Body of pancreas (tissue), 4 donors: ENCODE data around the gene EYS. TPM values are rescaled to one million over a fixed set of nuclear protein-coding genes. Genes with fewer than 3 reads are reported as not detected.
"Not testable (repeated sequence)": the region's sequence is repeated elsewhere in the genome, so short reads cannot be mapped to it uniquely, and the experiment has no call there.

Source experiments
- ATAC-seq: fragments of 150-250 bp; one replicate; pipeline ENCODE4 v1.9.1; 2016
- DNase-seq, 4 donors: peaks; one replicate each; pipeline ENCODE4 v3.0.0-alpha.2; 2019
- H3K27ac ChIP-seq, 4 donors: fragments of 200-600 bp; sonication (generic); 1 replicate in 3 of 4; 2 replicates in 1 of 4; pipeline versions ENCODE4 v1.5.1 to v1.6.1; 2016 to 2019; ENCODE audit warnings: mild to moderate bottlenecking in 1 of 4, mixed read lengths in 1 of 4, moderate library complexity in 1 of 4
- H3K27me3 ChIP-seq, 2 donors: fragments of 200-600 bp; sonication (generic); one replicate each; pipeline ENCODE4 v1.6.0; 2016; ENCODE audit warnings: mild to moderate bottlenecking in 1 of 2
- H3K36me3 ChIP-seq, 2 donors: fragments of 200-600 bp; sonication (generic); replicated peaks in 1 of 2; 2 replicates each; pipeline ENCODE4 v1.5.1; 2016; ENCODE audit warnings: low read depth in 2 of 2; ENCODE audit not compliant: insufficient read depth in 1 of 2
- H3K4me1 ChIP-seq: fragments of 200-600 bp; sonication (generic); one replicate; pipeline ENCODE4 v1.6.0; 2016
- H3K4me3 ChIP-seq, 2 donors: fragments of 200-600 bp; sonication (generic); 1 replicate in 1 of 2; 2 replicates in 1 of 2; pipeline ENCODE4 v1.5.1; 2016 to 2019
- H3K9me3 ChIP-seq, 3 donors: fragments of 200-600 bp; sonication (generic); 1 replicate in 2 of 3; 2 replicates in 1 of 3; pipeline ENCODE4 v1.5.1; 2016
- POLR2A ChIP-seq, 3 donors: fragments of 450-650 bp; IDR thresholded peaks; one replicate each; pipeline ENCODE4 v1.6.1; 2016; ENCODE audit warnings: antibody characterized with exemption in 3 of 3, mild to moderate bottlenecking in 2 of 3
- WGBS, 2 donors: methylation state at CpG; one replicate each; pipeline ENCODE4 v1.1.5; 2017; 5-methylcytosine and 5-hydroxymethylcytosine counted together
- intact Hi-C: fragments of 100-400 bp; cut with DNase I; formaldehyde crosslinking; loops from one replicate; pipeline ENCODE4 v1.15.1; 2023
- total RNA-seq, 2 donors: library from RNA; depleted of rRNA; stranded (reverse); fragments of >200 nt; gene quantifications; one replicate each; pipeline ENCODE4 v1.1.0, GENCODE V29; 2016
- TF ChIP-seq, protein P1 (sequence below), 7 experiments: fragments of 450-650 bp in 4 of 7; fragments of 200-600 bp in 3 of 7; sonication (generic) in 3 of 7; IDR thresholded peaks; one replicate each; pipeline ENCODE4 v1.5.1; 2016 to 2019; ENCODE audit warnings: antibody characterized with exemption in 7 of 7

Gene EYS
- total RNA-seq, 2 donors from 2014 or later, result 0.26 TPM; not detected in 1

DNA sequence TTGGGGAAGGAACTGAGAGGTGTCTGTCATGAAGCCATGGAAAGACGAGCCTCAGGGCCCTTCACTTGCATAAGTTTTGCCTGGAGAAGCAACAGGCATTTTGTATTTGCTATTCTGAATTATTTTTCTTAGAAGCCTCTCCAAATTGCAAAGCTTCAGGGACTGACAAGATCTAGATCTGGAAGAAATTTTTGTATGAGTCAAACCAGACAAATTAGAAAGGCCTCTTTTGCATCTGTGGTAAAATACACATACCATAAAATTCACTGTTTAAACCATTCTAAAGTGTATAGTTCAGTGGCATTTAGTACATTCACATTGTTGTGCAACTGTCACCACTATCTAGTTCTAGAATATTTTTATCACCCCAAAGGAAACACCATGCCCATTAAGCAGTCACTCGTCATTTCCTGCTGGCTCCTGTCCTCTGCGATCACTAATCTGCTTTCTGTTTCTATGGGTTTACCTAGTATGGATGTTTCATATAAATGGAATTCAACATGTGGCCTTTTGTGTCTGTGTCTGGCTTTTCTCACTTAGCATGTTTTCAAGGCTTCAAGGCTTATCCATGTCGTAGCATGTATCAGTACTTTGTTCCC is 1802.3 kb downstream of the EYS start:
- Histone ChIP-seq H3K36me3 (no peaks in the 10 kb centered on the region), H3K9me3 (no peaks in the 10 kb centered on the region), H3K27ac (no peak overlapping the region), H3K4me3 (no peak overlapping the region), H3K4me1 (no peaks in the 10 kb centered on the region), H3K27me3 (no peaks in the 10 kb centered on the region)
- ATAC-seq (no peak), DNase-seq (no peak)
- TF ChIP-seq, protein P1, sequence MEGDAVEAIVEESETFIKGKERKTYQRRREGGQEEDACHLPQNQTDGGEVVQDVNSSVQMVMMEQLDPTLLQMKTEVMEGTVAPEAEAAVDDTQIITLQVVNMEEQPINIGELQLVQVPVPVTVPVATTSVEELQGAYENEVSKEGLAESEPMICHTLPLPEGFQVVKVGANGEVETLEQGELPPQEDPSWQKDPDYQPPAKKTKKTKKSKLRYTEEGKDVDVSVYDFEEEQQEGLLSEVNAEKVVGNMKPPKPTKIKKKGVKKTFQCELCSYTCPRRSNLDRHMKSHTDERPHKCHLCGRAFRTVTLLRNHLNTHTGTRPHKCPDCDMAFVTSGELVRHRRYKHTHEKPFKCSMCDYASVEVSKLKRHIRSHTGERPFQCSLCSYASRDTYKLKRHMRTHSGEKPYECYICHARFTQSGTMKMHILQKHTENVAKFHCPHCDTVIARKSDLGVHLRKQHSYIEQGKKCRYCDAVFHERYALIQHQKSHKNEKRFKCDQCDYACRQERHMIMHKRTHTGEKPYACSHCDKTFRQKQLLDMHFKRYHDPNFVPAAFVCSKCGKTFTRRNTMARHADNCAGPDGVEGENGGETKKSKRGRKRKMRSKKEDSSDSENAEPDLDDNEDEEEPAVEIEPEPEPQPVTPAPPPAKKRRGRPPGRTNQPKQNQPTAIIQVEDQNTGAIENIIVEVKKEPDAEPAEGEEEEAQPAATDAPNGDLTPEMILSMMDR (IDR thresholded peaks at IDR 0.05), result no peak
- no peak for TF ChIP-seq POLR2A (IDR thresholded peaks at IDR 0.05)
- 48 to 63% methylated on average over 4 of the region's 4 CpGs for WGBS, 2 donors
- intact Hi-C loops, result no loop called here

DNA sequence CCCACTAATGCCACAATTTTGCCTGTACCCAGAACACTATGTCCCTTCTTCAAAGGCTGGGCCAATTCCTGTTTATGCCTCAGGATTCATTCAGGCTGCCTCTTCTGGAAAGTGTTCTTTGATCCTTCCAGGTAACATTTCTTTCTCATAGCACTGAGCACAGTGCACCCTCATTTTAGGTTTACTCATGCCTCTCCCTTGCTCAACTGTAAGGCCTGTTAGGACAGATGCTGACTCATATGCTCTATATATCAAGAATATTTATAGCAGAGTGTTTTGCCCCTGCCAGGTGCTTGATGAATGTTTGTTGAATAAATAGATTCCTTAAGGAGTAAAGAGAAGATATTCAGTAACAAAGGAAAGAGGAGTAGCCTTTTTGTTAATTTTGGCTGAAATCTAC is 1807.5 kb downstream of the EYS start:
- Histone ChIP-seq H3K27me3 (no peaks in the 10 kb centered on the region), H3K4me3 (no peak overlapping the region), H3K36me3 (no peaks in the 10 kb centered on the region), H3K4me1 (no peaks in the 10 kb centered on the region), H3K9me3 (no peaks in the 10 kb centered on the region), H3K27ac (no peak overlapping the region)
- no peak for TF ChIP-seq POLR2A (IDR thresholded peaks at IDR 0.05)
- TF ChIP-seq, protein P1 (IDR thresholded peaks at IDR 0.05), result no peak
- ATAC-seq (no peak), DNase-seq (no peak)
- intact Hi-C loops, result no loop called here

DNA sequence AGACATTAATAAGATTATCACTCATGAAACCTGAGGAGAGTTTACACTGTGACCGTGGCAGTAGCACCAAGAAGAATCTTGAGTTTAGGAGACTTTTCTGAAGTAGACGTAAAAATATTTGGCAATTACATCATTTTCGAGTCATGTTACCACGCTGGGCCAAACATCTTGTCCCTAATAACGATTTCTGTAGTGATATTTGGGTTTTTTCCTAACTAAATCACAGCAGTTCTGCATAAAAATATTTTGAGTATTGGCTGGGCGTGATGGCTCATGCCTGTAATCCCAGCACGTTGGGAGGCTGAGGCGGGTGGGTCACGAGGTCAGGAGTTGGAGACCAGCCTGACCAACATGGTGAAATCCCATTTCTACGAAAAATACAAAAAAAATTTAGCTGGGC is 1809.1 kb downstream of the EYS start:
- DNase-seq (no peak), ATAC-seq (no peak)
- no peak overlapping the region for H3K4me3 ChIP-seq
- 72 to 75% methylated on average over 10 of the region's 10 CpGs for WGBS, 2 donors
- H3K4me1 ChIP-seq, result no peaks in the 10 kb centered on the region
- no peak for TF ChIP-seq POLR2A (IDR thresholded peaks at IDR 0.05)
- TF ChIP-seq, protein P1 (IDR thresholded peaks at IDR 0.05), result no peak
- no peaks in the 10 kb centered on the region for H3K27me3 ChIP-seq
- H3K27ac ChIP-seq, result no peak overlapping the region
- H3K9me3 ChIP-seq, result no peaks in the 10 kb centered on the region
- intact Hi-C loops, result no loop called here
- no peaks in the 10 kb centered on the region for H3K36me3 ChIP-seq

DNA sequence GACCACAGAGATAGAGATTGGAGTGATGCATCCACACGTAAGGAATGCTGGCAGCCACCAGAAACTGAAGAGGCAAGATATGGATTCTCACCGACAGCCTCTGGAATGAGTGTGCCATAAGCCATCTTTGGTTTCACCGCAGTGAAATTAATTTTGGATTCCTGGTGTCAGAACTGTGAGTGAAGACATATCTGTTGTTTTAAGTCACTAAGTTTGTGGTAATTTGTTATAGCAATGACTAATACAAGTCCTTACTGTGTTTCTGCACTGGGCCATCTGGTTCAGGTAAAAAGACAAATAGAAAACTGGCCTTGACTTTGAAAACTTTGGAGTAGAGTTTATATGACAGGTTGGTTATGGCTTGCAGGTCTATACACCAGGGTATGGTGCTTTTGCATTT is 1809.6 kb downstream of the EYS start:
- WGBS, 2 donors, result 72 to 85% methylated on average over 3 of the region's 3 CpGs
- no peak overlapping the region for H3K4me3 ChIP-seq
- H3K9me3 ChIP-seq, result no peaks in the 10 kb centered on the region
- TF ChIP-seq POLR2A (IDR thresholded peaks at IDR 0.05), result no peak
- TF ChIP-seq, protein P1 (IDR thresholded peaks at IDR 0.05), result no peak
- intact Hi-C loops, result no loop called here
- H3K4me1 ChIP-seq, result no peaks in the 10 kb centered on the region
- no peaks in the 10 kb centered on the region for H3K27me3 ChIP-seq
- H3K36me3 ChIP-seq, result no peaks in the 10 kb centered on the region
- no peak for ATAC-seq
- no peak for DNase-seq
- no peak overlapping the region for H3K27ac ChIP-seq

DNA sequence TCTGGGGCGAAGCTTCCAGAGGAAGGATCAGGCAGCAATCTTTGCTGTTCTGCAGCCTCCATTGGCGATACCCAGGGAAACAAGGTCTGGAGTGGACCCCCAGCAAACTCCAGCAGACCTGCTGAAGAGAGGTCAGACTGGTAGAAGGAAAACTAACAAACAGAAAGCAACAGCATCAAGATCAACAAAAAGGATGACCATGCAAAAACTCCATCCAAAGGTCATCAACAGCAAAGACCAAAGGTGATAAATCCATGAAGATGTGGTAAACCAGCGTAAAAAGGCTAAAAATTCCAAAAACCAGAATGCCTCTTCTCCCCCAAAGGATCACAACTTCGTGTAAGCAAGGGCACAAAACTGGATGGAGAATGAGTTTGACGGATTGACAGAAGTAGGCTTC is 1818.6 kb downstream of the EYS start:
- no peak for DNase-seq
- Histone ChIP-seq H3K36me3 (no peaks in the 10 kb centered on the region), H3K27ac (no peak overlapping the region), H3K4me1 (no peaks in the 10 kb centered on the region), H3K9me3 (no peaks in the 10 kb centered on the region), H3K27me3 (no peaks in the 10 kb centered on the region), H3K4me3 (no peak overlapping the region)
- intact Hi-C loops, result no loop called here
- no peak for ATAC-seq
- 62 to 65% methylated on average over 5 of the region's 5 CpGs for WGBS, 2 donors
- TF ChIP-seq POLR2A (IDR thresholded peaks at IDR 0.05), result no peak
- TF ChIP-seq, protein P1 (IDR thresholded peaks at IDR 0.05), result no peak

DNA sequence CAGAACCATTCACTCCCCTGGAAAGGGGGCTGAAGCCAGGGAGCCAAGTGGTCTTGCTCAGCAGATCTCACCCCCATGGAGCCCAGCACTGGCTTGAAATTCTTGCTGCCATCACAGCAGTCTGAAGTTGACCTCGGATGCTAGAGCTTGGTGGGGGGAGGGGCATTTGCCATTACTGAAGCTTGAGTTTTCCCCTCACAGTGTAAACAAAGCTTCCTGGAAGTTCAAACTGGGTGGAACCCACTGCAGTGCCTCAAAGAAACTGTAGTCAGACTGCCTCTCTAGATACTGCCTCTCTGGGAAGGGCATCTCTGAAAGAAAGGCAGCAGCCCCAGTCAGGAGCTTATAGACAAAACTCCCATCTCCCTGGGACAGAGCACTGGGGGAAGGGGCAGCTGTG is 1819.2 kb downstream of the EYS start:
- intact Hi-C loops, H3K4me1 ChIP-seq, H3K27me3 ChIP-seq, H3K27ac ChIP-seq, H3K9me3 ChIP-seq, H3K36me3 ChIP-seq, H3K4me3 ChIP-seq, DNase-seq, ATAC-seq: not testable (repeated sequence)
- WGBS, 2 donors, result 23 to 40% methylated on average over 1 of the region's 1 CpG
